HUDEP-2 (cell line): ENCODE results near the gene PALMD.

Experiments
- DNase-seq, 76 experiments: peaks; one replicate each; lab custom pipeline; 2025; ENCODE audit not compliant: unreplicated experiment in 76 of 76; lab: John Stamatoyannopoulos, UW

Gene PALMD

DNA sequence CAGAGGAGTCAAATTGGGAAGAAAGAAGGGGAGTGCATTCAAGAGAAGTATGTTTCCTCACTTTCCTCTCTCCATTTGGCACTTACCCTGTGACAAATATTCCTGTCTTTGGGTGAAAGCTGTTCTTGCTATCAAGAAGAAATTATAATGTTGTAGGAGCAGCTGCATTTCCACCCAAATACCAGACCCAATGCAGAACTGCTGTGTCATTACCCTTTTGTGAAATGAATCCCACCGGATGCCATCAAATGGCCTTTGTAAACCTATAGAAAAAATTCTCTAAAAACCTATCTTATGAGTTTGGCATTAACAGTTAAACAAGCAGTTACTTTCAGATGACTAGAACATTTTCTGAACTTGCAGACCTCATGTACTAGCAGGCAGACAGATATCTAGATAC, 16.7 kb upstream of the PALMD start:
- DNase-seq: no peak

DNA sequence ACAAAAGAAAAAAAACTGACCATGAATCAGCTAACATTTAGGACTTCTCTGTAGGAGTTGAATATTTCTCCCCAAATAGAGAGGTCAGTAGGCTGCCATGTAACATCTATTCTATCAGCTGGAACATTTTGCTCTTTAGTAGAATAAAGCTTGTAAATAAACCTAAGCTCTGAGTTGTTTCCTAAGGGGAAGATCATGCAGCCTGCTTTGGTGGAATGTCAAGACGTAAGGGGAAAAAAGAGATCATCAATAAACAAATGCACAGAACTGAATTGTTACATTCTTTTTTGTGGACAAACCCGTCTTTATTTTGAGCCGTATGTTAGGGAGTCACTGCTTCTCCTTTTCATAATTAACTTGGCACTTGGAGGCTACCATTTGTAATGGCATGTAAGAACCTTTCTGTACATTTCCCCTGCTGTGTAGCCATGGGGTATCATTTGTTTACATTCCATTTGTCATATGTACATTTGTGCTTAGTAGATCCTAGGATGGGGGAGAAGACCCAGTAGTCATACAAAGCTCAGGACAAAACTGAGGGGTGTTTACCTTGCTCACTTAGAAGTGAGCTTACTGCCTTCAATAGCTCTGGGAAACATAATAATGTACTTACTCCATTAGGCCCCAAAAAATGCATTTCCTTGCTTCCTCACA, 10.8 kb upstream of the PALMD start:
- DNase-seq: no peak

DNA sequence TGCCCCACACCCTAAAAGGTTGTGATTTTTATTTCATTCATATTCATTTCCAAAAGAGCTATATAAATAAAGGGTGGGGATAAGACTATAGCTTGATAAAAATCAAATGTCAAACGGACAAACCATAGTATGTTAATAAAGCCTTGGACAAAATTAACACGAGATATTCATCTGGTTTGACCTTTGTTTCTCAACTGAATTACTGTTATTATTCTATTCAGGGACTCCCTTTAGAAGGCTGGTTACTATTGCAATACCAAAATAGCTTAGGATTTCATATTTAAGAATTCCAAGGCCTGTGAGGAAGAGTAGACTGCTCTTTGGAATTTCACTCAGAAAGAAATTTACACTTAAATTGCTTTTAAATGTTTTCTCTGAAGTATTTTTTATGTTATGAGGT, 10.2 kb upstream of the PALMD start:
- no peak for DNase-seq

DNA sequence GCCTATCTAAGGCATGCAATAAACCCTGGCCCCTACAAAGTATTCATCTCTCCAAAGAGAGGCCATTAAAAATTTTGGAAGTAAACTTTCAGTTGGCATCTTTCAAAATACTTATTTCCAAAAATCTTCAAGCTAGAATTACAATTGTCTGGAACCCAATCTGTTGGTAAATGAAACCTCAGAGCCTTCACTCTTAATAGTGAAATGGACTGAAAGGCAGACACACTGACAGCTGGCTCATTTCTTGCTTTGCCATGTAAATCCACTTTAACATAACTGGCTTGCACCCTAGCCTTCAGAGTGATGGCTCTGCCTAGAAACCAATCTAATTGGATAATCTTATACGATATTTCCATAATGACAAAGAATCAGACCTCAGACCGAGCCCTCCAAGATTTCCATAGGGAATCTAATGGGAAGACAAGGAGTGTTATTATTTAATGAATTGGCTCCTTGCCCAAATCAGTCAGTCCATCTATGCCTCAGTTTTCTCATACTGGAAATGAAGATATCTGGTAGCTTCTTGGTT, 9.2 kb upstream of the PALMD start:
- no peak for DNase-seq

DNA sequence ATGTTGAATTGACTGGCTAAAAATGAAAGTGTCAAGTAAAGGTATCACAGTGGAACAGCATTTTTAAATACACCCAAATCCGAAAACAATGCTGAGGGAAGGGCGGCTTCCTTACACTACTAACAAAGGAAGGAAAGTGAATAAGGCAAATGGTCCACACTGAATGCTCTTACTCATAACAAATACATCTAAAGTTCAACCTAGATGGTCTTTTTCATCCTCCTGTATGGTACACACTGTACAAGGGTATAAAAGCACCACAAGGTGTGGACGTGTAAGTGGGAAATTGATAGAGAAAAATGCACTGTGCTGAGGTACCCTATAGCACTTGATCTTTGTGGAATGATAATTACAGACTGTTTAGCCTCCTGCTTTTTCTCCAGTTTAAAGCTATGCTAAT, 7.1 kb upstream of the PALMD start:
- no peak for DNase-seq

DNA sequence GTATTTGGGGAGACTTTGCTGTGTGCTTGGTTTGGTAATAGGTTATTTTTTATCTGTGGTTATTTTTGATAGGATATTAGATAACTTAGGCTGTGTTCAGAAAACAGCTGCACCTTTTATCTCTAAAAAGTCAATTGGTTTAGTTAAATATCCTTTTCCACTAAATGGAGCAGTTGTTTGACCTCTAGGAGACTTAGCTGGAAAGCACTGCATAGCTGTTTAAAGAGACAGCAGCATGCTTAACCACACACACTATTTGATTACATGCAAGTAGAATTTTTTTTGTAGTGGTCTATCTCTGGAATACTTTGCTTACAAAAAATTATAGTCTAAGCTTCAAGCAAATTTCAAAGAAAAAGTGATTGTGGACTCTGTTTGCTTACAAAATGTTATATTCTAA, 6.5 kb upstream of the PALMD start:
- DNase-seq: no peak

DNA sequence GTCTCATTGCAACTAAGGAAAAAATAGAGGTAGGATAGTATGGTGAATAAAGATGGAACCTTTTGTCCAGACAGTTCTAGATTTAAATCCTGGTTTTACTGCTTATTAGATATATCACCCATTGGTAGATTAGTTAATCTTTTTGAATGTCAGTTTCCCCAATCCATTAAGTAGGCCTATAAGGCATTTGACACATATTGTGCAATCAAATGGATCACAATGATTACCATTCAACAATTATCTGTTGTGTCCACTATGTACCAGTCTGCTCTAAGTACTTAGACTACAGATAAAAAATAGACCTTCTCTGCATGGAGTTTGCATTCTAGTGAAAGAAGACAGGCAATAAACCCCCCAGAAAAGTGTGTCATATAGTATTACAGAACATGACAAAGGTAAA, 6.0 kb upstream of the PALMD start:
- DNase-seq: no peak

DNA sequence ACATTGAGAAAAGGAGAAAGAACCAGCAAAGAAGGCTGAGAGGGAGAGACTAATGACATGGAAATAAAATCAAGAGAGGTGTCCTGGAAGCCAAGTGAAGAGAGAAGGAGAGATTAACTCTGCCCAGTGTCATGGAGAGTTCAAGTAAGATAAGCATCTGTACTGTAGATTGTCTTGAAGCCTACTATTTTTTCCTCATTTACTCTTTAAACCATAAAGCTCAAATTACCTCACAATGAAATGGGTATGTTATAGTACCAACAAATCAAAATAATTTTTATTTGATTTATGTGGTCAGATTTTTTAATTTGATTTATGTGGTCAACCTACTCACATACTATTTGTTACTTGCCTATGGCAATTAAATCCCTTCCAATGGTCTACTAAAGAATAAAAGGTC, 5.2 kb upstream of the PALMD start:
- DNase-seq: no peak

DNA sequence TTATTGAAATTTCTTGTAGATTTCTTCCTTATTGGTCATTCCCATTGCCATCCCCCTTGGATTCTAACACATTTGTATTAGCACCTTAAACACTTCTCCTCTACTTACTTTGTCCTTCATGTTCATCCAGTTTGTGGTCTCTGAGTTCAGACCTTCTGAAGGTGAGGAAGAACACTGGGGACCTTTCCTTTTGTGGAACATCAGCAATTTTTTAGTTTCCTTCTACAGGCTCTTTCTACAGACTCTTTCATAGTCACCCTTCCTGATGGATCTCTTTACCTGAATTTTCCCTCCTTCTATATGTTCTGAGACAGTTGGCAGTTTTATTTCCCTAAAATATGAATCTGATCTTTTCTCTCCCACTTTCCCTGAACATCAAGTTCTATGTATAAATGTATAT, 4.4 kb upstream of the PALMD start:
- no peak for DNase-seq

DNA sequence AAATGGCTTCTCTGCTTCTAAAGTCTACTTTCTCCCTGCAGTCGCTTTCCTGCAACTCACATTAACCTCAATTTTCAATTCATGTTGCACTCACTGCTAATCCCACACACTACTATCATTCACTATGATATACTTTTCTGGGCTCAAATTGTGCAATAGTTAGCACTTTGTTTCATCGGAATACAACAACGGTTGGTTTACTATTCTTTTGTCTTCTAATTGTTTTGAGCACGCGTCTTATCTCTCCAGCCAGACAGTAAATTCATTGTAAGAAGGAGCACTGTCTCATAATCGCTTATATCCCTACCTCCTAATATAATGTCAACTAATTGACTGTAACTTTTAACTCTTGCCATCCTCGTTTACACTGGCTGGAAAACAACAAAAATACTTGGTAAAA, 3.9 kb upstream of the PALMD start:
- DNase-seq: no peak

DNA sequence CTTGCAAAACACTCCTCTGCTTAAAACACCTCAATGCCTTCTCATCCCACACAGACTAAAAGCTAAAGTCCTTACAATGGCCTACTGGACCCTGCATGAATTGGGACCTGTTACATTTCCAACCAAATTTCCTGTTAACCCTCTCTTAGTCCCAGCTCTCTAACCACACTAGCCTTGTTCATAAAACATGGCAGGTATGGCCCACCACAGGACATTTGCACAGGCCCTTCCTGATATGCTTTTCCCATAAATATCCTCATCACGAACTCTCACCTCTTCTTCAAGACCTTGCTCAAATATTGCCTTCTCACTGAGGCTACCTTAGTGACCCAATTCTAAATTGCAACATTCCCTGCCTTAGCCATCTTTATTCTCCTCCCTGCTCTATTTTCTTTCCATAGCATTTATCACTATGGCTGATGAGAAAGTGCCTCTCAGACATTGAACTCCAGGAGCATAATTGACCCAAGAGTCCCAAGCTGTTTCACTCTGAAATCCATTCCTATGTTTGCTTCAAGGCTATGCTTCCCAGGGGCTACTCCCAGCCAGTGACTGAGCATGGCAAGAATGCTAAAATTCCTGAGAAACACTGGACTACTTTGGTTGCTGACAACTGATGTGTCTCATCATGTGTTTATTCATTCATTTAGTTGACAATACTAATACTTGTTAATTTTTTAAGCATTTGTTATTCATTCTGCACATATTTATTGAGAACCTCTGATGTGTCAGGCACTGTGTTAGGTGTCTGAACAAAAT, 2.7 kb upstream of the PALMD start:
- no peak for DNase-seq

DNA sequence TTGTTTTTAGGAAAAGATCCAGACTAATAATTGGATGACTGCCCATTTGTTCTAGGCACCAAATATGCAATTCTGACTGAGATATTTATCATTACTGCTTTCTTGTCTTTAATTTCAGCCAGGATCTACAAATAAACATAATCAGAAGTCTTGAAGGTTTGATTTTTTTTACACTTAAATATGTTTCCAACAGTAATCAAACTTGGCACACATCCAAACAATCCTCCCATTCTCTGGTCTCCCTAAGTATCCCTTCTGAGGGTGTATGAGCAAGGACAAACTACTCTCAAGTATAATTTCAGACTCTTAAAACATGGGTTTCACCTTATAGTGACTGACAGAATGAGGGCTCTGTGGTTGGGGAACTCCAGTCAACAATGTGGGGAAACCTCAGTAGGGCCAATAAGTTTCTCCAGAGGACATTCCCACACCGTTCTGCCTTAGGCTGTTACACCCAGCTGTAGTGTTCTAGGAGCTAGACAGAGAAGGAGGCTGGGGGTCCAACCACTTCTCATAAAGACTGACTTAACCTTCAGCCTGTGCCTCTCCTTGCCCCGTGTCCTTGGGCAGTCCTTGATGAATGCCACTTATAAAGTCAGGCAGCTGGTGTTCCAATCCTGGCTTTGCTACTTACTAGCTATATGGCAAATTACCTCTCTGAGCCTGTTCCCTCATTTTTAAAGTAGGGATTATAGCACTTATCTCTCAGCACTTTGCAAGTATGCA, 1.5 kb upstream of the PALMD start:
- DNase-seq: no peak

DNA sequence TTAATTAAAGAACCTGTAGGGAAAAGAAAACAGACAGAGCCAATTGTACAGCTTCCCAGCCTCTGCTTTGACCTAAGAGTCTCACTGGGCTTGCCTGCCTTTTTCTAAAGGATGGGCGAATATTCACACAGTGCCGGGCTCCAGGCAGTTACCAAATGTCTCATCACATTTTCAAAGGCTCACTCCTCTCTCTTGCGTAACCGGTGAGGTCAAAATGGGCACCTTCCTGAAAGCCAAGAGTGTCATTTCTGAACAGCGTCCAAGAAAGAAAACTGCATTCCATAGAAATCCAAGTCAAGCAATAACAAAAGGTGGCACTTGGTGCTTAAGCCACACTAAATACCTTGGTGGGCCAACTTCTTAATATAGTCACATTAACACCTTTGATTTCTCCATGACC, 710 bp upstream of the PALMD start:
- no peak for DNase-seq

DNA sequence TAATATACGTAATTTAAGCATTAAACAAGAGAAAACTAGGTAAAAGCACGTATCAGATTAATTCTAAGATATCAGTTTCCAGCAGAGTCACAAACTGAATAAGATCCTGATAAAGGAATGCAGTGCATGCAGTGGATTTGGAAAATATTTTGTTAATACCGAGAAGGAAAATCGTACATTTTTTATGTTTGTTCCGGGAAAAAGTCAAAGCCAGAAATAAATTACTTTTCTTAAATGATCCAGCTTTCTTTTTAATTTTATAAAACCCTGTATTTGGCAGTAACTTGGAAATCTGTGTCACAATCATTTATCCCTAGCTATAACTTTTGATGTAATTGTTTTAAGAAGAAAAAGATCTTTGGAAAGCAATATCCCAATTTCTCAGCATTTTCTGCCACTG, 955 bp downstream of the PALMD start:
- no peak for DNase-seq

DNA sequence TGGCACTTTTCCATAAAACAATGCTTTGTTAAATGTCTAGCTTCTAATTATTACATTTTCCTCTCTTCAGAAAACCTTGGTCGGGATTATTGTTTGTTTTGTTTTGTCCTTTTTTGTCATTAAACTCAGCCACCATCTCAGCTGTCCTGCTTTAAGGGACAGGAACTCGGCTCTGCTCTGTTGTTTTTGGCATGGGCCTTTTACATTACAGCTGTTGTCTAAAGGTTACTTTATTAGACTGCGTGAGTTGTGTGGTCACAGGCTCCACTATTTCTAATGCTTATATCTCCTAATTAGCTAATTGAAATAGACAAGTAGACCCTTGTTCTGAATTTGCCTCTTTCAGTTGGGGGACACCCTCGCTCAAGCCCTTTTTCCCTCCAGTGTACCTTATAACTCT, 1.6 kb downstream of the PALMD start:
- DNase-seq: no peak

DNA sequence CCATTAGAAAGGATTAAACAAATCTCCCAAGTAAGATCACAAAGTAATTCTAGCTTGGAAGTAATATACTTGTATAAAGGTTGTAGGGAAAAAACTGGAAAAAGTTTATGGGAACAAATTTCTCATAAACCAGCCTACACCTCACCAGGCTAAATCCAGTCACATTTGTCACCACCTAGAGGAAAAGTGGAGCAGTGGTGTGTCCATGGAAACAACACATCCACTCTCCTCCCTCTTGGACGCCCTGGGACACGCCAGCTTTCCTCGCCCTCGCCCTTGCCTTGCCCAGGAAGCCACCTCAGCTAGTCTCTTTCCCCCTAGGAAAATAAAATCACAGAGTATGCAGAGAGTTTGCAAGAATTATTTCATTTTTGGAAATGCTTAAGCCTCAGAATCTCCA, 2.2 kb downstream of the PALMD start:
- no peak for DNase-seq

DNA sequence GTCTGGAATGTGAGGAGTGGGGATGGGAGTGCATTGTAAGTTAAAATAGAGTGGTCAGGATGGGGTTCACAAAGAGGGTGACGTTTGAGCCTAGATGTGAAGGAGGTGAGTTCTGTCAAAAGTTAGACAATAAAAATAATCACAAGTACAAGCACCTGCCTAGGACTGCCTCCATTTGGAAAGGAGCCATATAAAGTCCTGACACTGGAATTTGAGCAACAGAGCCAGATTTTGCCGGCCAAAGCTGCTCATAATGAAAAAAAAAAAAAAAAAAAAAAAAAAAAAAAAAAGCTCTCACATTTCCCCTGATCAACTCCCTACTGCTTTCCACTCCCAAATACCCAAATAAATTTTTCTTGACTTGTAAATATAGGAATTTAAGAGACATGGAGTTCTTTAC, 4.1 kb downstream of the PALMD start:
- no peak for DNase-seq

DNA sequence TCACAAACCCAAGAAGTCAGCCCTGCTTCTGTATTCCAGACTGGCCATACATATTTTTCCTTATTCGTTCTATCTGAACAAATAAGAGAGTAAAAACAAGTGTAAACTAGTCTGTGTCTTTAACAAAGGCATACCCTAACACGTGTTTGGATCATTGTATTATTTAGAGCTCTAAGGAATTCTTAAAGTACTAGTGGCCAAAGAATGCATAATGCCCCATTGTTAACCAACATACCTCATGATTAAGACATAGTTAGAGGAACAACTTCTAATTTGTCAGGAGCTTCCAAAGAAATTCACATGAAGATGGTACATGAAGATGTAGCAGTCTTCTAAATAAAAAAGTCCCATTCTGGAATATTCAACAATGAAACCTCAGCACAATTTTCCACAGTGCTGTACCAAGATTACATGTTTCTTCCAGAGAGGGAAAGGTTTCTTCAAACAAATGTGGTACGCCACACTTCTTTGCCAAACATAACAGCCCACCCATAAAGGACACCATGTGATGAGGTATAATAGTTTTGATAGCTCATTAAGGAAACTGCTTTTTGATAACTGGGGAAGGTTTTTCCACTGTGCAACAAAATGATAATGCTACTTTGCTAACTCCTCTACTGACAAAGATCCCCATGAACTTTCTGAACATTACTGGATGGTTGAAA, 5.0 kb downstream of the PALMD start:
- DNase-seq: no peak

DNA sequence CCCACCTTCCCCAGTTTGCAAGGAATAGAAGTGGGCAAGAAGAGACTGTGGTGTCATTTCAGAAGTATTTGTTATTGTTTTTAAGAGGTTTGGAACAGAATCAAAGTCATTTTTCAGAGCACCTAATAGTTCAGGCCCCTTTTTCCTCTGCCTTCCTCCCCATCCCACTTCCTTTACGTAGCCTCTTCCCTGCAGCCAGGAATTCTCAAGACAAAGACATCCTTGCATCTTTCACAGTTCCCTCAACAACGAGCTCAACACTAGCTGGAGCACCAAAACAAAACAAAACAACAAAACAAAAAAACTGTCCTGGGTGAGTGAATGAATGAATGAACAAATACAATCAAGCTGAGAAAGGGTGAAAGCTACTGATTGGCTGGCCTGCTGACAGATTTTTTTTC, 7.0 kb downstream of the PALMD start:
- no peak for DNase-seq

DNA sequence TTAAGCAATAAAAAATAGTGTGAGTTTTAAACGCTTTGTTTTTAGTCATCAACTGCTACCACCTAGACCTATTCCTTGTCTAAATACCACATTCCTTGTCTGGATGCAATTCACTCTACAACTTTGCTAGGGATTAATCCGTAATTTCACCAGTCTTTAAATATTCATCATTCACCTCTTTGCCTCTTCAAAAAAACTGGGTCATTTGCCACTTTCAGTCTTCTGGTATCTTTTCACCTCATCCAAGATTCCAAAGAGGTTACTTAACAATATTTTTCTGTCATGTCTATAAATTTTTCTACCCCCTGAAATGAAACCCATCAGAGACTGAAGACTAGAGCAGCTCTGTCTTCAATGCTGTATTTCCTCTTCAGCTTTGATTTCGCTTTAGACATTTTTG, 9.5 kb downstream of the PALMD start:
- no peak for DNase-seq

DNA sequence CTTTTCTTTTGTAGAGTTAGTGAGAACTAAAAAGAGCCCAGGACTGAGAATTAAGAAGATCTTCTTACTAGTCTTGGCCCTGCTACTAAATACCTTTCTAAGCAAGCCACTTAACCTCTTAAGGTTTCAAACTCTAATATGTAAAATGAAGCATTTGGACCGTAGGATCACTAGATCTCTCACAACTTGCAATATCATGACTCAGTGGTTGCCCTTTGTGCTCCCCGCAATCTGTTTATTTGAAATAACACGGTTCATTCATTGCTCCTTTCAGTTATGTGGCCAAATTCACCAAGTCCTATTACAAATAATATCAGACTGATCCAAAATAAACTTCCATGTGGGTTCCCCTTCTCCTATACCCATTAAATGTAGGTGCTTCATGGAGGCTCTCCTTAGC, 10.8 kb downstream of the PALMD start:
- DNase-seq: no peak
